ENCODE results near the gene MYRIP.
A peak's percentile ranks its signal among the peaks of the same experiment; 100 is the strongest.
"Not testable (repeated sequence)": the region's sequence is repeated elsewhere in the genome, so short reads cannot be mapped to it uniquely, and the experiment has no call there.

Gene MYRIP

GRCh38 chr3:40120067-40120692, 310.8 kb downstream of the MYRIP start:
- no peak for DNase-seq

- peak in 1 of 58 donors; percentile 19 for DNase-seq
These were observed 311.4 kb downstream of the MYRIP start for GRCh38 chr3:40120806-40121205.

DNA sequence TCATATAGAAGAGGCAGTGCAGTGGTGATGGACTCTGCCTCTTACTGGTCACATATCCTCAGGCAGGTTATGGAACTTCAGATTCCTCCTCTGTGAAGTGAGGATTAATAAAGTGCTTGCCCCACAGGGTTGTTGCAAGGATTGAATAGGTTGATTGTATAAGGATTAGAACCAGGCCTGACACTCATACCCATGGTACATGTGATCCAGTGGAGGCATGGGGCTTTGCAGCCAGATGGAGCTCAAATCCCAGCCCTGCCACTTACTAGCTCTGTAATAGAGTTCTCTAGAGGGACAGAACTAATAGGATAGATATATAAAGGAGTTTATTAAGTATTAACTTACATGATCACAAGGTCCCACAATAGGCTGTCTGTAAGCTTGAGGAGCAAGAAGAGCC, 315.5 kb downstream of the MYRIP start:
- DNase-seq, result peak in 10 of 58 donors; percentile 5 to 32 (median 12)

GRCh38 chr3:40128166-40128565, 318.8 kb downstream of the MYRIP start:
- DNase-seq, result no peak

DNA sequence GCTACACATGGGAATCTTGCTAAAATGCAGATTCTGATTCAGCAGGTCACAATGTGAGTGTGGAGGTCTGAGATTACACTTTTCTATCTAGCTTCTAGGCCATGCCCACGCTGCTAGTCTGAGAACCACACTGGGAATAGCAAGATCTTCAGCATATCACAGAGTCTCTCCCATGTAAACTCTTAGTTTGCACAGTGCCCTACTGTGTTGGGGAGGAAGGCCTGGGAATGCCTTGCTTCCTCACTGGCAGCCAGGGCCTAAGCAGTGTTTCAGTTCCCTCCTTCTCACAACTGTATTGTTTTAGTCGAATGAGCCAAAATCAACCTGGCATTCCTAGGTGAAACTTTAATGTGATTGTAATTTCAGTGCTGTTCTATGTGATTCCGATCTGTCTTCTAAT, 320.1 kb downstream of the MYRIP start:
- no peak for DNase-seq

- DNase-seq, result no peak
These were observed 320.6 kb downstream of the MYRIP start for GRCh38 chr3:40129981-40130380.

DNA sequence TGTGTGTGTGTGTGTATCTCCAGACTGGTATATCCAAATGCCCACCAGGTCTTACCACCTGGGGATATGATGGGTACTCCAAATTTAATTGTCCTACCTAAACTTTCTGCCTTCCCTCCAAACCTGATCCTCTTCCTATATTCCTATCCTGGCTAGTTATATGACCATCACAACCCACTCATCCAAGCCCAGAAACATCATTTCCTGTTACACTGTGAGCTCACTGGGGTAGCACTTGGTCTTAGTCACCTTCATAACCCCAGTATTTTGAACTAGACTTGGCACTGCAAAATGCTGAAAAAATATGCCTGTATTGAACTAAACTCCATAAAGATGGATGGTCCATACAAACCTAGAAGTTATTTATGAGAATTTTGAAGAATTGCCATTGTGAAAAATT, 321.3 kb downstream of the MYRIP start:
- no peak for DNase-seq

DNA sequence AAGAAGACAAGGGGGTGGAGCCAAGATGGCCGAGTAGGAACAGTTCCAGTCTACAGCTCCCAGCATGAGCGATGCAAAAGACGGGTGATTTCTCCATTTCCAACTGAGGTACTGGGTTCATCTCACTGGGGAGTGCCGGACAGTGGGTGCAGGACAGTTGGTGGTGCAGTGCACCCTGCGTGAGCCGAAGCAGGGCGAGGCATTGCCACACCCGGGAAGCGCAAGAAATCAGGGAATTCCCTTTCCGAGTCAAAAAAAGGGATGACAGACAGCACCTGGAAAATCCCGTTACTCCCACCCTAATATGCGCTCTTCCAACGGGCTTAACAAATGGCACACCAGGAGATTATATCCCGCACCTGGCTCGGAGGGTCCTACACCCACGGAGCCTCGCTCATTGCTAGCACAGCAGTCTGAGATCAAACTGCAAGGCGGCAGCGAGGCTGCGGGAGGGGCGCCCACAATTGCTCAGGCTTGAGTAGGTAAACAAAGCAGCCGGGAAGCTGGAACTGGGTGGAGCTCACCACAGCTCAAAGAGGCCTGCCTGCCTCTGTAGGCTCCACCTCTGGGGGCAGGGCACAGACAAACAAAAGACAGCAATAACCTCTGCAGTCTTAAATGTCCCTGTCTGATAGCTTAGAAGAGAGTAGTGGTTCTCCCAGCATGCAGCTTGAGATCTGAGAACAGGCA, 324.6 kb downstream of the MYRIP start:
- not testable (repeated sequence) for DNase-seq

GRCh38 chr3:40137591-40138295, 328.3 kb downstream of the MYRIP start:
- DNase-seq, result no peak

- DNase-seq, result no peak
These were observed 334.1 kb downstream of the MYRIP start for GRCh38 chr3:40143283-40144090.

- no peak for DNase-seq
These were observed 339.4 kb downstream of the MYRIP start for GRCh38 chr3:40148827-40149226.

- peak in 1 of 58 donors; percentile 10 for DNase-seq
These were observed 343.2 kb downstream of the MYRIP start for GRCh38 chr3:40152482-40153133.

DNA sequence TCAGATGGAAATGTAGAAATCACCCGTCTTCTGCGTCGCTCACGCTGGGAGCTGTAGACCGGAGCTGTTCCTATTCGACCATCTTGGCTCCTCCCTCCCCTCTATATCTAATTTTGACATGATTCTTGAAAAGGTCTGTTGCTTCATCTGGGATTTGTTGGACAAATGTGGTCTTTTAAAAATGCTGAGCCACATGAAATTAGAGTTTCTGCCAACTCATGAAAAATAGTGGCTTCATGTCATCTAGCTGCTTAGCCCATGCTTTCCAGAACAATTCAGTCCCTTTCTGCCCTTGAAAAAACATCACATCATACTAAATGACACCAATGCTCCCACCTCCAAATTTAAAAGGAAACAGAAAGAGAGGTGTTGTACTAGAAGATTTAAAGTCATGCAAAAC, 351.5 kb downstream of the MYRIP start:
- no peak for DNase-seq

GRCh38 chr3:40162616-40163015, 353.2 kb downstream of the MYRIP start:
- DNase-seq, result no peak

GRCh38 chr3:40166997-40167396, 357.6 kb downstream of the MYRIP start:
- DNase-seq, result no peak

GRCh38 chr3:40167958-40168357, 358.5 kb downstream of the MYRIP start:
- DNase-seq, result no peak

DNA sequence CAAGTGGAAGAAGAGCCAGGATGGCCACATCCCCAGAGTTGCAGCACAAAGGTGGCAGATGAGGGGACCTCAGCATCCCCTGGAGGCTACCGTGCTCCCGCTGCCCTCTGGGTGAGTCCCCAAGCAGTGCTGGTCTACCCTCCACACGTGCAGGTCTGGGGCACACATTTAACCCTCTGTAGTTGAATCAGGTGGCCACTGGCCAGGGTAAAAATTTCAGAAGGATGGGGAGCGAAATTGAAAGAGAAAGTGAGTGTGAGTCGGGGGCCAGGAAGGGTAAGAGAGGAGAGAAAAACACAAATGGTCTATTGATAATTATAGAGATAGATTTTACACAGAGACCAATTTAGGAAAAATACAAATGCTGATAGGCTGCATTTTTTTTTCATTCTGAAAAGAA, 360.6 kb downstream of the MYRIP start:
- no peak for DNase-seq

DNA sequence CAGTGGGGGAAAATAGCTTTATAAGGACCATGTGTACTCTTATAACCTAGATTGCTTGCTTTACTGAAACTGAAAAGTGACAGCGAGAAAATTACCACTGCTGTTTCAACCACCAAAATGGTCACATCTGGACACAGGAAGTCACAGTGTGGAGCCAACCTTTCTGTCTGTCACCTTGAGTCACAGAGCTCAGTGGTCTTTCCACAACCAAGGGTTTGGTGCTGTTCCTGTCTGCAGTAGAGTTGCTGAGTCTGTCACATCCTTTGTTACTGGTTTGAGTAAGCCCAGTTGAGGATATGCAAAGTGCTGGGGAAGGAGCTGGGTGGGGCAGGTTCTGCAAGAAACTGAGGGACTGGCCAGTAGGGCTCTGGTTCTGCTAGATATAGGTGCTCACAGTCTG, 361.0 kb downstream of the MYRIP start:
- DNase-seq, result no peak

GRCh38 chr3:40172560-40172959, 363.2 kb downstream of the MYRIP start:
- no peak for DNase-seq

GRCh38 chr3:40173227-40173721, 363.9 kb downstream of the MYRIP start:
- peak in 55 of 58 donors; percentile 15 to 93 (median 60) for DNase-seq

Measured in anterior cingulate cortex (tissue), 58 donors.